Keratinocyte (primary cell): ENCODE data around the gene SERPINB10.
"Not testable (repeated sequence)": the region's sequence is repeated elsewhere in the genome, so short reads cannot be mapped to it uniquely, and the experiment has no call there.

Experiments used
- EZH2 ChIP-seq: IDR thresholded peaks from one replicate; pipeline ENCODE4 v1.6.1; 2012; ENCODE audit warnings: inconsistent platforms, mild to moderate bottlenecking, low read length, moderate library complexity
- TF ChIP-seq, protein P1 (sequence below), 3 experiments: IDR thresholded peaks in 1 of 3; conservative IDR thresholded peaks in 1 of 3; optimal IDR thresholded peaks in 1 of 3; 2 replicates in 2 of 3; 3 replicates in 1 of 3; pipeline versions ENCODE3 to v1.5.1; 2011; ENCODE audit warnings: low read length in 3 of 3, mild to moderate bottlenecking in 3 of 3, moderate library complexity in 2 of 3, control low read depth in 1 of 3, inconsistent platforms in 1 of 3; ENCODE audit not compliant: insufficient read depth in 2 of 3; ENCODE audit errors: extremely low read depth in 1 of 3

DNA sequence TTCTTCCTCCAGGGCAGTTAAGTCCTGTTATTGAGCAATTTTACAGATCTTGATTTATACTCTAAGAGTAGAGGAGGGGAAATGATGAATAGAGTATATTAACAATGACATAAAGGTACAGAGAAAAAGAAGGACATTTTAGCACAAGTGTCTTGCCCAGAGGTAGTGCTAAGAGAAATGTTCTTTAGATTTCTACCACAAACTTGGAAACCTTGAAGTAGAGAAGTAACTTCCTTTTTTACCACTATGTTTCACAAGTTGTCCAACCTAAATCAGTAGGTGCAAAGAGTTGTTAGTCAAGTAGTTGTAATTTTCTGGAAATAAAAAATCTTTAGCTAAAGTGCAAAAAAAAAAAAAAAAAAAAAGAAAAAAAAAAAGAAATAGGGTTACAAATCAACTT is 21.6 kb downstream of the SERPINB10 start:
- TF ChIP-seq, protein P1, sequence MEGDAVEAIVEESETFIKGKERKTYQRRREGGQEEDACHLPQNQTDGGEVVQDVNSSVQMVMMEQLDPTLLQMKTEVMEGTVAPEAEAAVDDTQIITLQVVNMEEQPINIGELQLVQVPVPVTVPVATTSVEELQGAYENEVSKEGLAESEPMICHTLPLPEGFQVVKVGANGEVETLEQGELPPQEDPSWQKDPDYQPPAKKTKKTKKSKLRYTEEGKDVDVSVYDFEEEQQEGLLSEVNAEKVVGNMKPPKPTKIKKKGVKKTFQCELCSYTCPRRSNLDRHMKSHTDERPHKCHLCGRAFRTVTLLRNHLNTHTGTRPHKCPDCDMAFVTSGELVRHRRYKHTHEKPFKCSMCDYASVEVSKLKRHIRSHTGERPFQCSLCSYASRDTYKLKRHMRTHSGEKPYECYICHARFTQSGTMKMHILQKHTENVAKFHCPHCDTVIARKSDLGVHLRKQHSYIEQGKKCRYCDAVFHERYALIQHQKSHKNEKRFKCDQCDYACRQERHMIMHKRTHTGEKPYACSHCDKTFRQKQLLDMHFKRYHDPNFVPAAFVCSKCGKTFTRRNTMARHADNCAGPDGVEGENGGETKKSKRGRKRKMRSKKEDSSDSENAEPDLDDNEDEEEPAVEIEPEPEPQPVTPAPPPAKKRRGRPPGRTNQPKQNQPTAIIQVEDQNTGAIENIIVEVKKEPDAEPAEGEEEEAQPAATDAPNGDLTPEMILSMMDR (optimal IDR thresholded peaks at IDR 0.05 in 1 of 3, IDR thresholded peaks at IDR 0.05 in 1 of 3, conservative IDR thresholded peaks at IDR 0.05 in 1 of 3; ENCODE audit: extremely low read depth in 1 of 3, insufficient read depth in 2 of 3, low read length in 3 of 3): not testable (repeated sequence)
- TF ChIP-seq EZH2: not testable (repeated sequence)
